IPS DF 4.7 (cell line): ENCODE results near the gene SLC44A2.

Experiments
- DNase-seq: peaks from one replicate; pipeline ENCODE4 v3.0.0-alpha.2; 2013; ENCODE audit warnings: low spot score; ENCODE audit errors: extremely low read depth

The SLC44A2 gene

GRCh38 chr19:10681658-10682057 lies 56.3 kb downstream of the SLC44A2 start:
- no peak for DNase-seq

- DNase-seq, result no peak
Observed at GRCh38 chr19:10682397-10683063, 57.2 kb downstream of the SLC44A2 start.

GRCh38 chr19:10683064-10683426 lies 57.7 kb downstream of the SLC44A2 start:
- no peak for DNase-seq

- DNase-seq, result no peak
Observed at GRCh38 chr19:10683582-10683981, 58.2 kb downstream of the SLC44A2 start.

- DNase-seq, result no peak
Observed at GRCh38 chr19:10685210-10685609, 59.9 kb downstream of the SLC44A2 start.

- no peak for DNase-seq
Observed at GRCh38 chr19:10686193-10686592, 60.8 kb downstream of the SLC44A2 start.

GRCh38 chr19:10686661-10687517 lies 61.5 kb downstream of the SLC44A2 start:
- no peak for DNase-seq

- DNase-seq, result no peak
Observed at GRCh38 chr19:10687518-10688288, 62.4 kb downstream of the SLC44A2 start.

GRCh38 chr19:10688545-10689280 lies 63.4 kb downstream of the SLC44A2 start:
- no peak for DNase-seq

GRCh38 chr19:10690341-10690781 lies 65.0 kb downstream of the SLC44A2 start:
- no peak for DNase-seq

GRCh38 chr19:10691178-10691881 lies 66.0 kb downstream of the SLC44A2 start:
- no peak for DNase-seq

- DNase-seq, result no peak
Observed at GRCh38 chr19:10691883-10692282, 66.5 kb downstream of the SLC44A2 start.

- no peak for DNase-seq
Observed at GRCh38 chr19:10692673-10693264, 67.4 kb downstream of the SLC44A2 start.
